HepG2 (cell line): ENCODE measurements around the gene MYADML2. TPM values are rescaled to one million over a fixed set of nuclear protein-coding genes. Genes with fewer than 3 reads are reported as not detected.

ENCODE experiments used
- DNMT3B ChIP-seq: conservative IDR thresholded peaks from 2 replicates; pipeline ENCODE4 v1.6.1; 2016; ENCODE audit warnings: missing biosample characterization, control low read depth
- ERF ChIP-seq: IDR thresholded peaks from 2 replicates; pipeline ENCODE4 v1.6.1; 2018; ENCODE audit warnings: missing biosample characterization, missing genetic modification reagents
- ISL2 ChIP-seq: sonication (generic); formaldehyde crosslinking; IDR thresholded peaks from 2 replicates; pipeline ENCODE4 v1.5.0; 2020; ENCODE audit warnings: missing genetic modification reagents
- KAT2B ChIP-seq: fragments of 150-350 bp; IDR thresholded peaks from 2 replicates; pipeline ENCODE4 v1.6.1; 2014; ENCODE audit warnings: low read depth, low read length, borderline replicate concordance
- KDM4B ChIP-seq: sonication (generic); formaldehyde crosslinking; IDR thresholded peaks from 2 replicates; pipeline ENCODE4 v1.4.0; 2020; ENCODE audit warnings: missing genetic modification reagents
- MLX ChIP-seq: IDR thresholded peaks from 2 replicates; pipeline ENCODE4 v1.6.1; 2016
- MYC ChIP-seq: sonication (generic); formaldehyde crosslinking; IDR thresholded peaks from 2 replicates; pipeline ENCODE4 v1.9.0; 2021; ENCODE audit warnings: missing genetic modification reagents, borderline replicate concordance
- RFX3 ChIP-seq: IDR thresholded peaks from 2 replicates; pipeline ENCODE4 v1.6.1; 2016; ENCODE audit warnings: missing biosample characterization, missing genetic modification reagents
- RNF2 ChIP-seq: fragments of 450-650 bp; conservative IDR thresholded peaks from 2 replicates; pipeline ENCODE4 v1.6.1; 2016; ENCODE audit warnings: low read depth
- SIX4 ChIP-seq: sonication (generic); formaldehyde crosslinking; IDR thresholded peaks from 2 replicates; pipeline ENCODE4 v1.4.0; 2020; ENCODE audit warnings: missing genetic modification reagents
- SRSF4 ChIP-seq: fragments of 200-400 bp; formaldehyde crosslinking; IDR thresholded peaks from one replicate; pipeline ENCODE4 v1.6.1; 2018; ENCODE audit warnings: mild to moderate bottlenecking, low read depth, low read length, moderate library complexity; ENCODE audit not compliant: poor library complexity, severe bottlenecking
- TBL1XR1 ChIP-seq: fragments of 150-350 bp; IDR thresholded peaks from 2 replicates; pipeline ENCODE4 v1.6.1; 2014; ENCODE audit warnings: borderline replicate concordance, low read length; ENCODE audit not compliant: partially characterized antibody
- U2AF1 ChIP-seq: fragments of 200-400 bp; formaldehyde crosslinking; optimal IDR thresholded peaks from 2 replicates; pipeline ENCODE3; 2017; ENCODE audit warnings: mild to moderate bottlenecking, low read depth, low read length
- ZBTB38 ChIP-seq: sonication (generic); formaldehyde crosslinking; IDR thresholded peaks from 2 replicates; pipeline ENCODE4 v1.5.1; 2020; ENCODE audit warnings: mild to moderate bottlenecking, missing genetic modification reagents
- ZC3H4 ChIP-seq: sonication (generic); formaldehyde crosslinking; IDR thresholded peaks from 2 replicates; pipeline ENCODE4 v1.4.0; 2020; ENCODE audit warnings: missing genetic modification reagents, borderline replicate concordance
- ZFP37 ChIP-seq: sonication (generic); formaldehyde crosslinking; IDR thresholded peaks from 2 replicates; pipeline ENCODE4 v1.4.0; 2020; ENCODE audit warnings: missing genetic modification reagents, borderline replicate concordance
- ZNF124 ChIP-seq: sonication (generic); formaldehyde crosslinking; IDR thresholded peaks from 2 replicates; pipeline ENCODE4 v1.4.0; 2020; ENCODE audit warnings: missing genetic modification reagents
- ZNF3 ChIP-seq: IDR thresholded peaks from 2 replicates; pipeline ENCODE4 v1.7.0; 2017; ENCODE audit warnings: inconsistent platforms
- ZNF30 ChIP-seq: sonication (generic); formaldehyde crosslinking; IDR thresholded peaks from 2 replicates; pipeline ENCODE4 v1.5.0; 2020; ENCODE audit warnings: mild to moderate bottlenecking, missing genetic modification reagents
- ZNF333 ChIP-seq: sonication (generic); formaldehyde crosslinking; IDR thresholded peaks from 2 replicates; pipeline ENCODE4 v1.4.0; 2020; ENCODE audit warnings: mild to moderate bottlenecking, missing genetic modification reagents, borderline replicate concordance
- ZNF513 ChIP-seq: sonication (generic); formaldehyde crosslinking; conservative IDR thresholded peaks from 2 replicates; pipeline ENCODE4 v1.5.0; 2020; ENCODE audit warnings: missing genetic modification reagents
- ZNF709 ChIP-seq: sonication (generic); formaldehyde crosslinking; IDR thresholded peaks from 2 replicates; pipeline ENCODE4 v1.5.0; 2020; ENCODE audit warnings: mild to moderate bottlenecking, missing genetic modification reagents
- ZNF790 ChIP-seq: sonication (generic); formaldehyde crosslinking; IDR thresholded peaks from 2 replicates; pipeline ENCODE4 v1.8.0; 2022; ENCODE audit warnings: missing genetic modification reagents, mild to moderate bottlenecking, borderline replicate concordance
- polyA plus RNA-seq, 8 experiments: library from polyadenylated mRNA; depleted of rRNA in 3 of 8; stranded (reverse) in 7 of 8; unstranded in 1 of 8; fragments of >200 nt; fragmentation: Illumina TruSeq in 4 of 8; extraction: Trizol in 4 of 8; gene quantifications; 2 replicates each; pipeline versions ENCODE4 v1.2.1 to v1.2.3, GENCODE V29; 2011 to 2016; ENCODE audit warnings: low read depth in 4 of 8, missing spikeins in 1 of 8, mixed read lengths in 1 of 8; ENCODE audit not compliant: insufficient read depth in 1 of 8
- total RNA-seq, 5 experiments: library from RNA; depleted of rRNA; stranded (reverse); fragments of >200 nt; fragmentation: Illumina TruSeq; extraction: Trizol; gene quantifications; 2 replicates each; pipeline ENCODE4 v1.2.3, GENCODE V29; 2016; ENCODE audit warnings: low read depth in 1 of 5
- TF ChIP-seq, protein P1 (sequence below), 2 experiments: sonication (generic) in 1 of 2; formaldehyde crosslinking in 1 of 2; IDR thresholded peaks; 2 replicates each; pipeline versions ENCODE4 v1.4.0 to v1.6.1; 2016 to 2020; ENCODE audit warnings: borderline replicate concordance in 1 of 2, low read depth in 1 of 2, mild to moderate bottlenecking in 1 of 2, missing genetic modification reagents in 1 of 2

Gene MYADML2
- total and polyA plus RNA-seq, 2 of the 13 experiments (the other 11 are each of a cell fraction or from before 2014, with no cell fraction given), result not detected

- TF ChIP-seq ZC3H4, result peak; percentile 98
- TF ChIP-seq ZNF513 (CRISPR knock-in tag), result no peak; the same call in 1 of the 2 replicates
- TF ChIP-seq, protein P1, sequence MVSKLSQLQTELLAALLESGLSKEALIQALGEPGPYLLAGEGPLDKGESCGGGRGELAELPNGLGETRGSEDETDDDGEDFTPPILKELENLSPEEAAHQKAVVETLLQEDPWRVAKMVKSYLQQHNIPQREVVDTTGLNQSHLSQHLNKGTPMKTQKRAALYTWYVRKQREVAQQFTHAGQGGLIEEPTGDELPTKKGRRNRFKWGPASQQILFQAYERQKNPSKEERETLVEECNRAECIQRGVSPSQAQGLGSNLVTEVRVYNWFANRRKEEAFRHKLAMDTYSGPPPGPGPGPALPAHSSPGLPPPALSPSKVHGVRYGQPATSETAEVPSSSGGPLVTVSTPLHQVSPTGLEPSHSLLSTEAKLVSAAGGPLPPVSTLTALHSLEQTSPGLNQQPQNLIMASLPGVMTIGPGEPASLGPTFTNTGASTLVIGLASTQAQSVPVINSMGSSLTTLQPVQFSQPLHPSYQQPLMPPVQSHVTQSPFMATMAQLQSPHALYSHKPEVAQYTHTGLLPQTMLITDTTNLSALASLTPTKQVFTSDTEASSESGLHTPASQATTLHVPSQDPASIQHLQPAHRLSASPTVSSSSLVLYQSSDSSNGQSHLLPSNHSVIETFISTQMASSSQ (IDR thresholded peaks at IDR 0.05; ENCODE audit: low read depth), result no peak
- TF ChIP-seq, protein P1 (CRISPR knock-in tag; IDR thresholded peaks at IDR 0.05; ENCODE audit: borderline replicate concordance), result no peak; the same call in 1 of the 2 replicates
- peak; percentile 75; the same call in 1 of the 2 replicates for TF ChIP-seq MYC (CRISPR knock-in tag)
- TF ChIP-seq ZNF3 (CRISPR knock-in tag), result 0 out of 2 replicates have a peak, but pooled peaks have one; percentile 4
- TF ChIP-seq ZNF124, result no peak
- TF ChIP-seq ERF (CRISPR knock-in tag), result no peak
- peak; percentile 64; the same call in 1 of the 2 replicates for TF ChIP-seq SIX4 (CRISPR knock-in tag)
- TF ChIP-seq ZFP37, result no peak
- TF ChIP-seq ZNF790, result no peak
- no peak for TF ChIP-seq KDM4B (CRISPR knock-in tag)
- peak; percentile 97; the same call in 1 of the 2 replicates for TF ChIP-seq ZNF709 (CRISPR knock-in tag)
- TF ChIP-seq SRSF4, result no peak
- TF ChIP-seq TBL1XR1, result no peak
- peak; percentile 89 for TF ChIP-seq ZBTB38
- TF ChIP-seq ZNF30 (CRISPR knock-in tag), result no peak; the same call in 1 of the 2 replicates
- TF ChIP-seq RFX3 (CRISPR knock-in tag), result no peak
- TF ChIP-seq KAT2B, result no peak
- peak; percentile 91; the same call in 1 of the 2 replicates for TF ChIP-seq ZNF333 (CRISPR knock-in tag)
- TF ChIP-seq MLX (CRISPR knock-in tag), result no peak
- TF ChIP-seq U2AF1, result no peak
- TF ChIP-seq RNF2, result no peak; the same call in 1 of the 2 replicates
- TF ChIP-seq DNMT3B, result 0 out of 2 replicates have a peak, but pooled peaks have one; percentile 81
- no peak for TF ChIP-seq ISL2 (CRISPR knock-in tag)
Measured at GRCh38 chr17:81993729-81994592, 46.9 kb upstream of the MYADML2 start (continued).
